NCI-H1436 (cell line): ENCODE measurements around the gene SLC9A7.
"Not testable (repeated sequence)": the region's sequence is repeated elsewhere in the genome, so short reads cannot be mapped to it uniquely, and the experiment has no call there.

Experiments used
- DNase-seq: peaks from one replicate; lab custom pipeline; 2025; lab: John Stamatoyannopoulos, UW

Gene SLC9A7

GRCh38 chrX:46754036-46754435, 4.9 kb downstream of the SLC9A7 start:
- DNase-seq = no peak

GRCh38 chrX:46750889-46751288, 8.0 kb downstream of the SLC9A7 start:
- no peak for DNase-seq

- DNase-seq = no peak
These were observed 14.9 kb downstream of the SLC9A7 start for GRCh38 chrX:46744009-46744408.

GRCh38 chrX:46743046-46743445, 15.9 kb downstream of the SLC9A7 start:
- no peak for DNase-seq

- DNase-seq = no peak
These were observed 19.2 kb downstream of the SLC9A7 start for GRCh38 chrX:46739736-46740135.

GRCh38 chrX:46737462-46737861, 21.5 kb downstream of the SLC9A7 start:
- no peak for DNase-seq

- DNase-seq = no peak
These were observed 21.9 kb downstream of the SLC9A7 start for GRCh38 chrX:46737041-46737440.

- no peak for DNase-seq
These were observed 23.3 kb downstream of the SLC9A7 start for GRCh38 chrX:46735622-46736021.

GRCh38 chrX:46733226-46733625, 25.7 kb downstream of the SLC9A7 start:
- no peak for DNase-seq

GRCh38 chrX:46730765-46731164, 28.2 kb downstream of the SLC9A7 start:
- DNase-seq = no peak

GRCh38 chrX:46727441-46727840, 31.5 kb downstream of the SLC9A7 start:
- no peak for DNase-seq

- DNase-seq = not testable (repeated sequence)
These were observed 35.4 kb downstream of the SLC9A7 start for GRCh38 chrX:46723569-46723927.

GRCh38 chrX:46722742-46723568, 36.0 kb downstream of the SLC9A7 start:
- DNase-seq = no peak

- no peak for DNase-seq
These were observed 42.1 kb downstream of the SLC9A7 start for GRCh38 chrX:46716796-46717195.

GRCh38 chrX:46715997-46716396, 42.9 kb downstream of the SLC9A7 start:
- no peak for DNase-seq

GRCh38 chrX:46715530-46715929, 43.4 kb downstream of the SLC9A7 start:
- DNase-seq = no peak

- DNase-seq = no peak
These were observed 45.0 kb downstream of the SLC9A7 start for GRCh38 chrX:46713672-46714490.

GRCh38 chrX:46712764-46713163, 46.2 kb downstream of the SLC9A7 start:
- DNase-seq = no peak

- DNase-seq = peak; percentile 8
These were observed 47.8 kb downstream of the SLC9A7 start for GRCh38 chrX:46710927-46711623.

GRCh38 chrX:46710425-46710824, 48.5 kb downstream of the SLC9A7 start:
- no peak for DNase-seq

- no peak for DNase-seq
These were observed 51.5 kb downstream of the SLC9A7 start for GRCh38 chrX:46707274-46707965.

GRCh38 chrX:46704767-46705386, 54.0 kb downstream of the SLC9A7 start:
- no peak for DNase-seq
